HG03135 (cell line): Measurements from ENCODE around the gene HID1.
"Not testable (repeated sequence)": the region's sequence is repeated elsewhere in the genome, so short reads cannot be mapped to it uniquely, and the experiment has no call there.

Source experiments
- ATAC-seq: cut with Tn5 transposase; IDR thresholded peaks from one replicate; pipeline ENCODE4 v1.9.1; 2021; ENCODE audit warnings: mild to moderate bottlenecking, moderate library complexity; ENCODE audit not compliant: unreplicated experiment

Gene HID1

DNA sequence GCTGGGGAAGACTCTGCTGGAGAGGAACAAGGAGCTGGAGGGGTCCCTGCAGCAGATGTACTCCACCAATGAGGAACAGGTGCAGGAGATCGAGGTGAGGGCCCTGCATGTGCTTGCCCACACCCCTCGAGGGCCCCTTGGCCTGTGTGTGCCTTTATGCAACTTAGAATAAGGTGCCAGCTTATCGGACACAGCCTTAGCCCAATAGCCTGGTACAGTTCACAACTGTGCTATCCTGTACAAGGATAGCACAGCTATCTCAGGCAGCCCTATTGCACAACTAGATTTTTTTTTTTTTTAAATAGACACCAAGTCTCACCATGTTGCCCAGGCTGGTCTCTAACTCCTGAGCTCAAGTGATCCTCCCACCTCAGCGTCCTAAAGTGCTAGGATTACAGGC is 27.0 kb upstream of the HID1 start:
- no peak for ATAC-seq

DNA sequence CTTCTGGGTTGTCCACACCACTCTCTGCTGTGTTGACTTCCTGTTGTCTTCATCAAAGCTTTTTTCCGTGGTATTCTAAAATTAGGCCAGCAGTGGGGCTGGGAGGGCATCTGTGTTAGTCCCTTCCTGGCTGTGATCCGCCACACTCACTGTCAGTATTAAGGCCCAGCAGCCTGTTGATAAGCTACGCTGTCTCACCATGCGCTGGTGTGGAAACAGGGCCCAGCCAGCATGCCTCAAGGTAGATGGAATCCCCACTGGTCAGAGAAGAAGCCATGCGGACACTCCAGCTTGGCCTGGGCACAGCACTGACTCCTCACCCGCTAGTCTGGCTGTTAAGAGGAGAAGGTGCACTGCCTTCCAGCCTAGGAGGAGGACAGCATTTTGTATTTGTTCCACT is 26.2 kb upstream of the HID1 start:
- no peak for ATAC-seq

DNA sequence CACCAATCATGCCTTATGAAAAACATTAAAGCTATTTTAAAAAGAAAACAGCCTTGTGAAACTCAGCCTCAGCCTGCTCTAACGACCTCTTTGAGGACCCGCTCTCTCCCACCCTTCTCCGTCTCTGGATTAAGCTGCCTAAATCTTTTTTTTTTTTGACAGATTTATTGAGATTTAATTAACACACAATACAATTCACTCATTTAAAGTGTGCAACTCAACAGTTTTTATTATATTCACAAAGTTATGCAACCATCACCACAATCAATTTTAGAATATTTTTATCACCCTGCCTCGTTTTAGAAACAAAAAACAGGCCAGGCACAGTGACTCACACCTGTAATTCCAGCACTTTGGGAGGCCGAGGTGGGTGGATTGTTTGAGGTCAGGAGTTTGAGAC is 23.3 kb upstream of the HID1 start:
- no peak for ATAC-seq

DNA sequence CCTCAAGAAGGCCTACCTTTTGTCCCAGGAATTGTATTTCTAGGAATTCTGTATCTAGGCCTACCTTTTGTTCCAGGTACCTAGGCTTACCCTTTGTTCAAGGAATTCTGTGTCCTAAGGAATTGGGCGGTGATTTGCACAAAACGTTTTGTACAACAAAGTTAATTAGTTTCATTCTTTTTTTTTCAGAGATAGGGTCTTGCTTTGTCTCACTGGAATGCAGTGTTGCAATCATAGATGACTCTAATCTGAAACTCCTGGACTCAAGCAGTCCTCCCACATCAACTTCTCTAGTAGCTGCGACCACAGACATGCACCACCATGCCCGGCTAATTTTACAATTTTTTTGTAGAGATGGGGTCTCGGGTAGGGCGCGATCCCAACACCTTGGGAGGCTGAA is 21.9 kb upstream of the HID1 start:
- no peak for ATAC-seq

DNA sequence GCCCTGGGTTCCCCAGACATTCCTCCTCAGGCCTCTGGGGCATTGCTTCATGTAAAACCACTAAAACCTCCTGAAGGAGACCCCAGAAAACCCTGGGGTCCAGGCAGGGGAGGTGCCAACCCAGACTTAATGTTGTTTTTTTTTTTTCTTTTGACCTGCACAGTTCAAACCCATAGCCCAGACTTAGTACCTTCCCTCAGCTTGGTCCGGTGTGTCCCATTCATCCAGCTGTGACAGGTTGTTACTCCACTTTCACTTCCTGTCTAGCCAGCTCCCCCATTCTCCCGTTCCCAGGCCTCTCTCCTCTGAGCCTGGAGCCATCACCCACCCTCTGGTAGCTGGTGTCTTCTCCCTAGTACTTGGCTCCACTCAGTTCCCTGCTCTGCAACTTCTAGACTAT is 19.7 kb upstream of the HID1 start:
- ATAC-seq = no peak

DNA sequence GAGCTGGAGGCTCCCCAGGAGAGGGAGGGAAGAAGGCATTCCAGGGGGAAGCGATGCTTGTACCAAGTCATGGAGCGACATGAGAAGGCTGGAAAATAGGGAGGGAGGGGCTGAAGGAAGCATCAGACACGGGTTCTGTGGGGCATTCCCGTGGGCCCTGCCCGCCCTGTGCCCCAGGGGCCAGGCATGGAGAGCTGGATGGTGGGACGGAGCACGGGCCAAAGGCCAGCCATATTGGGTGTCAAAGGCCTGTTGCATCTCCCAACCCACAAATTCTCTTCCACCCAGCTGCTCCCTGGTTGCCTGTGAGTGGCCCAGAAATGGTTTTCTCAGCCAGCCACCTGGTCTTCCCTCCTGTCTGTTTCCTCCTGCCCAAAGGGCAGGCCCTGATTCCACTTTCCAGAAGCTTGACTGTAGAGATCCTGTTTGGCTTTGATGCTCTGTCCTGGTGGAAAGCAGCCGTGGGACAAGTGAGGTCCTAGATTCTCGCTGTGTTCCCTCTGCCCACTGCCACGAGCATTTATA is 18.1 kb upstream of the HID1 start:
- ATAC-seq = no peak

DNA sequence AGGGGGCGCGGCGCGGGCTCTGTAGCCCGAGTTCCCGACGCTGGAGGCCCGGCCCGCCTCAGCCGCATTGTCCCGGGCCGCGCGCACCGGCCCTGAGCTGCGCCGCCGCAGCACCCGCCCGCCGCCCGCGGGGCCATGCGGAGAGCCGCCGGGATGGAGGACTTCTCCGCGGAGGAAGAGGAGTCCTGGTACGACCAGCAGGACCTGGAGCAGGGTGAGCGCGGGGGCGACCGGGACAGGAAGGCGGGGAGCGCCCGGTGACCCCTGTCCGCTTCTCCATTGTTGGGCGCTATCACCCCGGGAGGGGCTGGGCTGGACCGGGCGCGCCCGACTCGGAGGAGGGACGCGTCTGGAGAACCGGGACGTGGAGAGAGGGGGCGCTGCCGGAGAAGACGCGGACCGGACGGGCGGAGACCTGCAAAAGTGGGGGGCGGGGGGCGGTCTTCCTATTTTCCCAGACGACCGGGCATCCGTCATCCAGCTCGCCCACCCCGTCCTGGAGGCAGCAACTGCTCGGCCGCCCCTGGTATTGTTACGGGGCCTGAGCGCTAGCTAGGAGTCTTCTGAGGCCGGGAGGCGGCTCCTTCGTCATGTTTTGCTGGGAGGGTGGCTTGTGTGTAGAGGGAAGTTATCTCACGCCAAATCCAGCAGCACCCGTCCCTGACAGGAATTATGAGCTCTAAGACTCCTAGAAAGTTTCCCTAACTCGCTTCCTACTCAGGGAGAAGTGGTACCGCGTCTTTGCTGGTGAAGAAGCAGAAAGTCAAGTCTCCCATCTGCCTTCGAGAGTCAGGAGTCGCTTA is 15.6 kb upstream of the HID1 start:
- ATAC-seq = peak; percentile 26

DNA sequence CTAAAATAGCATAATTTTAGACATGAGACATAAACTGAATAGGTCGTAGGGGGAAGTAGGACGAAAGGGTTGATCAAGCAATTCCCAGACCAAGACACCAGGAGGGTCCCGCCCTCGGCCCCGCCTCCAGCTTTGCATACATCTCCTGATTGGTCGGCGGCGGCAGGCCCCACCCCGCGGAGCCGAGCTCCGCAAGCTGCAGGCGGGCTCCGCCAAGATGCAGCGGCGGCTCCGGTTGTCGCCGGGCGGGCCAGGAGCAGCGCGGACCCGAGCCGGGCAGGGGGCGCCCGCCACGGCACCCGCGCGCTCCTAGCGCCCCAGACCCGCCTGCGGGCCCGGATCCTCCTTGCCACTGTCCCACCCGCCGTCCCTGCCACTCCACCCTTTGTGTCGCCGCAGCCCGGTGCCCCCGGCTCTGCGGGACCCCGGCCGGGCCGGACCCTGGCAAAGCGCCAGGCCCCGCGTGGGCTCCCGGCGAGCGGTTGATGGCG is 14.9 kb upstream of the HID1 start, which contains the start of gene CDR2L:
CDR2L (plus strand) TSS at position 215 of the 491 bp plus-strand sequence. CDS start 412 bp downstream, outside the sequence.
- peak; percentile 87 for ATAC-seq

DNA sequence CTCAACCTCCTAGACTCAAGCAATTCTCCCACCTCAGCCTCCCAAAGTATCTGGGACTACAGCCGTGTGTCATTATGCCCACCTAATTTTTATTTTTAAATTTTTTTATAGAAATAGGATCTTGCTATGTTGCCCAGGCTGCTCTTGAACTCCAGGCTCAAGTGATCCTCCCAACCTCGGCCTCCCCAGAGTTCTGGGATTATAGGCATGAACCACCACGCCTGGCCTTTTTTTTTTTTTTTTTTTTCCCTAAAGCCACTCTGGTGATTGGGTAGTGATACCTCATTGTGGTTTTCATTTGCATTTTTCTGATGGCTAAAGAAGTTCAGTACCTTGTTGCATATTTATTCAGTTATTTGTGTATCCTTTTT is 13.6 kb upstream of the HID1 start:
- no peak for ATAC-seq

DNA sequence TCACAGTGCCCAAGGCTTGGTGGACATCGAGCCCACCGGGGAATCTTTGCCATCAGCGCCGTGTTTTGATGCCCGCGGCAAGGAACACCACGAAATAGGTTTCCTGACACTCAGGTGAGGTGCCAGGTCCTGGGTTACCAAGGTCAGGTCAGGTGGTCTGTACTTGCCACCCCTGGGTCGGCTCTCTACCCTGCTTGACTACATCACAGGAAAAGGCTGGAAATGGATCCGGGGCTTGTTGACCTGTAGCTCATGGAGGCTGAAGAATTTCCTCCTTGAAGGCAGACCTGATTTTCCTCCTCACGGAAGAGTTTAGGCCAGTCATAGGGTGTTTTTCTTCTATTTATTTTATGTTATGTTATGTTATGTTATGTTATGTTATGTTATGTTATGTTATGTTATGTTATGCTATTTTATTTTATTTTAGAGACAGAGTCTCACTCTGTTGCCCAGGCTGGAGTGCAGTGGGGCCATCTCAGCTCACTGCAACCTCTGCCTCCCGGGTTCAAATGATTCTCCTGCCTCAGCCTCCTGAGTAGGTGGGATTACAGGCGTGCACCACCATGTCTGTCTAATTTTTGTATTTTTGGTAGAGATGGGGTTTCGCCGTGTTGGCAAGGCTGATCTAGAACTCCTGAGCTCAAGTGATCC is 10.2 kb upstream of the HID1 start:
- not testable (repeated sequence) for ATAC-seq

DNA sequence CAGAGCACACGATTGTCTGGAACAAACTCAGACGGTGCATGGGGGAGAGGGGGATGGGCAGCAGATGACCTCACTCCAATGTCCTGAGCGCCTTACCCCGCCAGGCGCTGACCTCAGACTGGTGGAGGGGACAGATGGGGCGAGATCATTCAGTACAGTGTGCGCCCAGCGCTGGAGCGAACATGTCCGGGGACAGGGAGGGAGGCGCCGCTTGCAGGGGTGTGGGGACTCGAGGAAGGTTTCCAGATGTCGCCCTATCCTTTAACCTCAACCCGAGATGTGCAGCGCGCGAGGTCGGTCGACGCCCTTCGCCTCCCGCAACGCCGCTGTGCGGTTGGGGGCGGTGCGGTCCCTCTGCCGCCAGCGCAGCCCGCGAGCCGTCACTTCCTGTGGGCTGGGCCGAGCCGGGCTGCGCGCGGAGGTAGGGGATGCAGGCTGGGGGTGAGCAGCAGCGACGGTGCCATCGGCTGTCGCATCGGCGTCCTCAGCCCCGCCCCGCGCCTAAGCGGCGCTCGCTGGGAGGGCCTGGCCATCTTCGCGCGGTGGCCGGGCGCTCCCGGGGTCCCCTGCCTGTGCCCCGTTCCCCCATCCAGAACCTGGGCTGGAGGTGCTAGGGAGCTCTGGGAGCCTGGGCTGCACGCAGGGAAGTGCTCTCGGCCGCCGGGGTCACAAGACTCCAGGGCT is 9.6 kb upstream of the HID1 start:
- no peak for ATAC-seq

DNA sequence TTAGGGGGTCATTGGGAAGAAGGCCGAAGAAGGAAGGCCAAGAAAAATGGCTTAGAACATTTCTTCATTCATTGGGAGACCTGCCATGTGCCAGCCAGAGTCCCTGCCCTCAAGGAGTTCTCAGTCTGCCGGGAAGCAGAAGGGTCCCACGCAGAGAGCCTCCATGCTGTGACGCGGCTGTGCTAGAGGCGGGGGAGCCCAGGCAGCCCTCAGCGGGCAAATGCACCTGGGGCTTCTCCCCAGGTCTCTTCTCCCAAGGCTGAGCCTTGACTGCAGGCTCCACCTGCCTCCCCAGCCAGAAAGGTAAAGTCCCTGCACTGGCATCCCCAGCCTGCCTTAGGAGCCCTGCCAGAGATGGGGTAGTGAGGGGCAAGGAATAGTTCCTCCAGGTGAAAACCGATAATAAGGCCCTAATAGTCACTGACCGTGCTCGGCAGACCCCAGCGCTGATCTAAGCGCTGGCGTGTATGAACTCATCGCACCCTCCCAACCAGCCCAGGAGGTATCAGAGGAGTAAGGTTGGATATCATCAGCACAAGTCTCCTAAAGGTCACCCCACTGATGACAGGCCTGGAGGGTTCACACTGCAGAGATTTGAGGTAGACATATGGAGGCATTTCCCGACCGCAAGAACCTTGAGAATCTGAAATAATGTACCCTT is 8.9 kb upstream of the HID1 start:
- ATAC-seq = no peak

DNA sequence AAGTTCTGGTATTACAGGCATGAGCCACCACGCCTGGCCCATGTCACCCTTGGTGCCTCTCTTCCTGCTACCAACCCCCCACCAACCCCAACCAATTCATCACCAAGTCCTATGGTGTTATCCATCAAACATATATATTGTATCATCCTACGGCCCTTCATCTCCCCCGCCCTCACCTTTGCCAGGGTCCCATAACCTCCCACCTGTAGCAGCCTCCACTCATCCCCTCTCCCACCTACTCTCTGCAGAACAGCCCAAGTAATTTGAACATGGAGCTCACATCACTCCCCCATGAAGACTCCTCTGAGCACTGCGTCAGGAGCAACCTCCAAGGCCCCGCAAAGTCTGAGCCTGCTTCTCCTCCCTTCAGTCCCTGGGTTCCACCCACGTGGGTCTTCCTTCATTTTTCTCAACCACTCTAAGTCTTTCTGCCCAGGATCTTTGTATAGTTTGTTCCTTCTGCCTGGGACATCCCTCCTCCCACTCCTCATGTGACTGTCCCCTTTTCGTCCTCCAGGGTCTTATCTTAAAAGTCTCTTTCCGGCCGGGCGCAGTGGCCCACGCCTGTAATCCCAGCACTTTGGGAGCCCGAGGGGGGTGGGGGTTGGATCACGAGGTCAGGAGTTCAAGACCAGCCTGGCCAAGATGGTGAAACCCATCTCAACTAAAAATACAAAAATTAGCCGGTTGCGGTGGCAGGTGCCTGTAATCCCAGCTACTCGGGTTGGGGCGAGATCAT is 7.0 kb upstream of the HID1 start:
- no peak for ATAC-seq

DNA sequence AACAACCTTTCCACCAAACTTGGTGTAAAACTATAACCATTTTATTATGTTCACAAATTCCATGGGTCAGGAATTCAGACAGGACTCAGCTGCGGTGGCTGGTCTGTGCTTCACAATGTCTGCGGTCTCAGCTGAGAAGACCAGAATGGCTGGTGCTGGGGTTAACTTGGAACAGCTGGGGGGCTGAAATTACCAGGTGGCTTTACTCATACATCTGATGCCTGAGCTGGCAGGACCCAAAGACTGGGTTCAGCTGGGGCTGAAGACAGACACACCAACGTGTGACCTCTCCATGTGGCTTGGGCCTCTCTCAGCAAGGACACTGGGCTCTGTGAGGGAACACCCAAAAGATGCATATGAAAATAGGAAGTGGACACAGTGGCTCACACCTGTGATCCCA is 5.7 kb upstream of the HID1 start:
- ATAC-seq = no peak

DNA sequence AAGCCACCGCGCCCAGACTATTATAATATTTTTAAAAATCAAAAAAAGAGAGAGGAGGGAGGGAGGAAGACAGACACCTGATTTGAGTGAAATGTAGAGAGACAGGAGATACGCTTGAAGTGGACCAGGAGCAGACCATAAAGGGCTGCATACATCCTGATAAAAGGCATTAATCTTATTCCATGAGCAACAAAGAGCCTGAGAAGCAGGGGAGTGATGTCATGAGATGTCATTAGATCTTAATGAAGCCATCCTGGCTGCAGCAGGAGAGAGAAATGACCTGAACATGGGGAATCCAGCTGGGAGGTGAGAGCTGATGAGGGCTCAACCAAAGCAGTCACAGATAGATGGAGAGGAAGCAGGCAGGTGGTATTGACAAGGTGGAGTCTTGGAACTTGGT is 5.2 kb upstream of the HID1 start:
- ATAC-seq = no peak

DNA sequence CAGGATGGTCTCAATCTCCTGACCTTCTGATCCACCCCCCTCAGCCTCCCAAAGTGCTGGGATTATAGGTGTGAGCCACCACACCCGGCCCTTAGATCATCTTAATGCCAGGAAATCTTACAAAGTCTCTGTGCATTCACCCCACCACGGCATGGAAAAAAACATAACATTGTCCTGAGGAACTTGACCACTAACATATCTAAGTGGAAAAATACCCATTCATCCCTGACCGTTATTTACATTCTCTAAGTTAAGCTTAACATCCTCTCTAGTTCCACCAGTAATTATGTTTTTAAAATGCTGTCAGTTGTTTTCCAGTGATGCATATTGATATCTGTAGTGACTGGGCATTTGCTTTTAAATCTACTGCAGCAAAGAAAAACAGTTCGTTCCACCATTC is 3.4 kb upstream of the HID1 start:
- ATAC-seq = no peak

DNA sequence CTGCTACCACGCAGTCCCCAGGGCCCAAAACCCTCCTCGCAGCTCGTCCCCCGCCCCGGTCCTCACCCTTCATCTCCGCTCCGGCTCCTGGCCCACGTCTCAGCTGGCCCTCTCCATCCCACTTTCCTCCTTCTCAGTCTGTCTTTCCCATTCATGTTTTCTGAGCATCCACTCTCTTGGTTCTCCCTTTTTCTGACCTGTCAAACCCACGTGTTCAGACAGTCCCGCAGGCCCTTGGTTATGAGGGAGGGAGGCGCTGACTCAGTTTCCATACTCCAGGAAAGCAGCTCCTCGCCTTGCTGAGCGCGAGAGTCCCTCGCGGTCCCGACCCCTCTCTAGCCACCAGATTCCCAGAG is 392 bp upstream of the HID1 start:
- no peak for ATAC-seq

DNA sequence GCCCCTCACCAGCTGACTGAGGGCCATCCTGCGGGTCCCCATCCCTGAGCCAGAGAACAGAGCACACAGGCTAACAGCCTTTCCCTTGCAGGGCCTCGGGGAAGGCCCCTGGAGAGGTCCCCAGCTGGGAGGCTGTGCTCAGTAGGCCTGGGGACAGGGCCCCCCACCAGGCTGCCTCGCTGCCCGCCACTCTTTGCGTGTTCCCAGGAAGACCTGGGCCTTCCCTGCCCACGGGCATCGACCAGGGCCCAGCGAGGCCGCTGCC is 785 bp downstream of the HID1 start:
- no peak for ATAC-seq

DNA sequence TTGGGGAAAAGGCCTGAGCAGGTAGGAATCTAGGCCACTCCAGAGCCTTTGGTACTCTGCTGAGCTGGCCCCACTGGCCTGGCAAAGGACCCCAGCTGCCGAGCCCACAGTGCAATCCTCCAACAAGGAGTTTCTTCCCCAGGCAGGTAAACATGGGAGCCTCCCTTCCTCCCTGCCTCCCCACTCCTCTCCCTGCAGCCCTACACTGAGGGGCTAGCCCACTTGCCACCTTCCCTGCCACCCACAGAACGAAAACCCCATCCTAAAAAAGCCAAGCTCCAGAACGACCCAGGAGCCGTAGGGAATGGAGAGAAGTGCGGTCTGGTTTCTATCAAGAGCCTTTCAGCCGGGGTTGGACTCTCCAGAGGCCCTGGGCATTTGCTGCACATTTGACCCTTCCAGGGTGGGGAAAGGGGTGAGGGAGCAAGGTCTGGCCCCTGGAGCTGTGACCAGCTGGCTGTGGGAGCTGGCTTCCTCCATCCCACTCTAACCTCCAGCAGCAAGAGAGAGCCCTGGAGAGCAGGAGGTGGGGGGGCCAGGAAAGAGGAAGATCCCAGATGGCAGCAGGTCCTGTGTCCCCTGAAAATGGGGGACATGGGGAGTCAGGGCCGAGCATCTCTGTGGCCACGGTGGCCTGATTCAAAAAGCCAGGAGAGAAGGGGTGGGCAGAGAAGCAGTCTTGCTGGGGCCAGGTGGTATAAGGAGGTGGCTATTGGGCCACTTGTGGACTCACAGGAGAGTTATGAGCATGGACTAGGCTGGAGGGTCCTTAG is 1.3 kb downstream of the HID1 start:
- ATAC-seq = no peak

DNA sequence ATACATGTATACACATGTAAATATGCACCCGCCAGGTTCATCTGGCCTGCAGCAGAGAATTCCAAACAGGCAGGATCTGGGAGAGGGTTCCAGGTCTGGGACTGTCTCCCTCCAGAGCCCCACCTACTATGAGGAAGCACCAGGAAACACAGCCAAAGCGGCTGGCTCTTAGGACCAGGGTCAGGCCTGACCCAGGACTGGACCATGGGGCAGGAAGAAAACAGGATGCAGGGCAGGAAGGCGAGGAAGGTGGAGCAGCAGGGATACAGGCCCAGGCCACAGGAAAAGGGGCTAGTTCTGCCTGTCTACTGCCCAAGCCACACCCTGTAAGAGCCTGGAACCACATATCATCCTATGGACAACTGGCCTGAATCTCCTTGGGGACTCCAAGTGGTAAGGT is 2.2 kb downstream of the HID1 start:
- ATAC-seq = no peak
